ENCODE data around the gene PCSK4. TPM values are rescaled to one million over a fixed set of nuclear protein-coding genes. Genes with fewer than 3 reads are reported as not detected.

The PCSK4 gene
- total RNA-seq, 1 donor from 2014 or later, result 8.4 TPM

DNA sequence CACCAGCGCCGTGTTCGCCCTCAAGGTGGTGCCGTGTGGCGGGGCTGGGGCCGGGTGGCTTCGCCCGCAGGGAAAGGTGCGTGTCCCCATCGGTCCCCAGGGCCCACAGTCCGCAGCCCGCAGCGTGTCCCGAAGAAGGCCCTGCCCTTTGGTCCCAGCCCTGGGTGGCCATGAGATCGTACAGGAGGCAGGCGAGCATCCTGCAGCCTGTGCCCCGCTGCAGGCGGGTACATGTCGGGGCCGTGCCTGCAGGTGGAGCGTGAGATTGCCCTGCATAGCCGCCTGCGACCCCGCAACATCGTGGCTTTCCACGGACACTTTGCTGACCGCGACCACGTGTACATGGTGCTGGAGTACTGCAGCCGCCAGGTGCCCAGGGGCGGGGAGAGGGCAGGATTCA, 35.2 kb upstream of the PCSK4 start:
- H3K36me3 Mint-ChIP-seq (ENCODE audit: low read depth, unreplicated experiment), result peaks cover 7% of the 10 kb centered on the region
- DNase-seq (ENCODE audit: low spot score), result no peak
- H3K27ac Mint-ChIP-seq (ENCODE audit: unreplicated experiment), result no peak overlapping the region
- H3K9me3 Mint-ChIP-seq (ENCODE audit: unreplicated experiment), result no peaks in the 10 kb centered on the region
- peaks cover 23% of the 10 kb centered on the region for H3K27me3 Mint-ChIP-seq (ENCODE audit: unreplicated experiment)
- TF ChIP-seq, protein P1, sequence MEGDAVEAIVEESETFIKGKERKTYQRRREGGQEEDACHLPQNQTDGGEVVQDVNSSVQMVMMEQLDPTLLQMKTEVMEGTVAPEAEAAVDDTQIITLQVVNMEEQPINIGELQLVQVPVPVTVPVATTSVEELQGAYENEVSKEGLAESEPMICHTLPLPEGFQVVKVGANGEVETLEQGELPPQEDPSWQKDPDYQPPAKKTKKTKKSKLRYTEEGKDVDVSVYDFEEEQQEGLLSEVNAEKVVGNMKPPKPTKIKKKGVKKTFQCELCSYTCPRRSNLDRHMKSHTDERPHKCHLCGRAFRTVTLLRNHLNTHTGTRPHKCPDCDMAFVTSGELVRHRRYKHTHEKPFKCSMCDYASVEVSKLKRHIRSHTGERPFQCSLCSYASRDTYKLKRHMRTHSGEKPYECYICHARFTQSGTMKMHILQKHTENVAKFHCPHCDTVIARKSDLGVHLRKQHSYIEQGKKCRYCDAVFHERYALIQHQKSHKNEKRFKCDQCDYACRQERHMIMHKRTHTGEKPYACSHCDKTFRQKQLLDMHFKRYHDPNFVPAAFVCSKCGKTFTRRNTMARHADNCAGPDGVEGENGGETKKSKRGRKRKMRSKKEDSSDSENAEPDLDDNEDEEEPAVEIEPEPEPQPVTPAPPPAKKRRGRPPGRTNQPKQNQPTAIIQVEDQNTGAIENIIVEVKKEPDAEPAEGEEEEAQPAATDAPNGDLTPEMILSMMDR (IDR thresholded peaks at IDR 0.05; ENCODE audit: unreplicated experiment), result no peak
- H3K4me3 Mint-ChIP-seq (ENCODE audit: unreplicated experiment), result no peak overlapping the region
- H3K4me1 Mint-ChIP-seq (ENCODE audit: unreplicated experiment), result peaks cover 6% of the 10 kb centered on the region

DNA sequence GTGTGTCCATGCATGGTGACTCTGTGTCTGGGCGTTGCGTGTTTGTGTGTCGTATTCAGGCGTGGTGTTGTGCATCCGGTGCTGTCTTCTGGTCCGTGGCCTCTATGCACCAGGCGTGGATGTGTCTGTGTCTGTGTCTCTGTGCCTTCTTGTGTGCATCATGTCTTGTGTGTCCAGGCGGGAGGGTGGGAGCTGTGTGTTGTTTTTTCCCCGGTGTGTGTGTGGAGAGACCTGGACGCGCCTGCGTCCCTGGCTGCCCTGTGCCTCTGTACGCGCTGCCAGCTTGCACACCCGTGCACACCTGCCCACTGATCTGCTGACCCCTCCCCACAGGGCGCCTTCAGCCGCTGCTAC, 34.8 kb upstream of the PCSK4 start:
- H3K9me3 Mint-ChIP-seq (ENCODE audit: unreplicated experiment), result no peaks in the 10 kb centered on the region
- peaks cover 20% of the 10 kb centered on the region for H3K27me3 Mint-ChIP-seq (ENCODE audit: unreplicated experiment)
- DNase-seq (ENCODE audit: low spot score), result no peak
- TF ChIP-seq, protein P1 (IDR thresholded peaks at IDR 0.05; ENCODE audit: unreplicated experiment), result no peak
- H3K4me3 Mint-ChIP-seq (ENCODE audit: unreplicated experiment), result no peak overlapping the region
- no peak overlapping the region for H3K27ac Mint-ChIP-seq (ENCODE audit: unreplicated experiment)
- H3K36me3 Mint-ChIP-seq (ENCODE audit: low read depth, unreplicated experiment), result peaks cover 7% of the 10 kb centered on the region
- peaks cover 6% of the 10 kb centered on the region for H3K4me1 Mint-ChIP-seq (ENCODE audit: unreplicated experiment)

DNA sequence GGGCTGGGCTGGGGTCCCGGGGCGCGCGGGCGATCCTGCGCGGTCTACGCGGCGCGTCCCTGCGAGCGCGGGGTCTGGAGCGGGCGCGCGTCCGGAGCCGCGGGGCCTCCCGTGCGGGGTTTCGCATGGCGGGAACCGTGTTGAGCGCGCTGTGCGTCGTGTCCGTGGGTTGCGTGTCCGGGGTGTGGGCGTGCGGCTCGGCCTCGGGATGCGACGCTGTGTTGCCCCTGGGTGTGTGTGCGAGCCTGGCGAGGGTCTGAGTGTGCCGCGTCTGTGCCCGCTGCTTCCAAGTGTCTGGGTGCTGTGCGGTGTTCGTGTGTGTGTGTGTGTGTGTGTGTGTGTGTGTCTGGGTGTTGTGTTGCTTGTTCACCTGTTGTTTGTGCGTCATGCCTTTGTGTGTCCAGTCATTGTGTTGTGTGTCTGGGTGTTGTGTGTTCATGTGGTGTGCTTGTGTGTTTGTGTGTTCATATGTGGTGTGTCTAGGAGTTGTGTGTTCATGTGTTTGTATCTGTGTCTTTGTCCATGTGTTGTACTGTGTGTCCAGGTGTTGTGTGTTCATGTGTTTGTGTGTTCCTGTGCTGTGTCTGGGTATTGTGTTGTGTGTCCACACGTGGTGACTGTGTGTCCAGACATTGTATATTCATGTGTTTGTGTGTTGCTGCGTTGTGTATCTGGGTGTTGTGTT, 34.3 kb upstream of the PCSK4 start:
- H3K36me3 Mint-ChIP-seq (ENCODE audit: low read depth, unreplicated experiment), result peaks cover 7% of the 10 kb centered on the region
- TF ChIP-seq, protein P1 (IDR thresholded peaks at IDR 0.05; ENCODE audit: unreplicated experiment), result no peak
- peak overlapping the region; percentile 33 for H3K27ac Mint-ChIP-seq (ENCODE audit: unreplicated experiment)
- H3K4me1 Mint-ChIP-seq (ENCODE audit: unreplicated experiment), result peaks cover 6% of the 10 kb centered on the region
- H3K9me3 Mint-ChIP-seq (ENCODE audit: unreplicated experiment), result no peaks in the 10 kb centered on the region
- H3K27me3 Mint-ChIP-seq (ENCODE audit: unreplicated experiment), result peaks cover 19% of the 10 kb centered on the region
- no peak for DNase-seq (ENCODE audit: low spot score)
- H3K4me3 Mint-ChIP-seq (ENCODE audit: unreplicated experiment), result peak overlapping the region; percentile 80

DNA sequence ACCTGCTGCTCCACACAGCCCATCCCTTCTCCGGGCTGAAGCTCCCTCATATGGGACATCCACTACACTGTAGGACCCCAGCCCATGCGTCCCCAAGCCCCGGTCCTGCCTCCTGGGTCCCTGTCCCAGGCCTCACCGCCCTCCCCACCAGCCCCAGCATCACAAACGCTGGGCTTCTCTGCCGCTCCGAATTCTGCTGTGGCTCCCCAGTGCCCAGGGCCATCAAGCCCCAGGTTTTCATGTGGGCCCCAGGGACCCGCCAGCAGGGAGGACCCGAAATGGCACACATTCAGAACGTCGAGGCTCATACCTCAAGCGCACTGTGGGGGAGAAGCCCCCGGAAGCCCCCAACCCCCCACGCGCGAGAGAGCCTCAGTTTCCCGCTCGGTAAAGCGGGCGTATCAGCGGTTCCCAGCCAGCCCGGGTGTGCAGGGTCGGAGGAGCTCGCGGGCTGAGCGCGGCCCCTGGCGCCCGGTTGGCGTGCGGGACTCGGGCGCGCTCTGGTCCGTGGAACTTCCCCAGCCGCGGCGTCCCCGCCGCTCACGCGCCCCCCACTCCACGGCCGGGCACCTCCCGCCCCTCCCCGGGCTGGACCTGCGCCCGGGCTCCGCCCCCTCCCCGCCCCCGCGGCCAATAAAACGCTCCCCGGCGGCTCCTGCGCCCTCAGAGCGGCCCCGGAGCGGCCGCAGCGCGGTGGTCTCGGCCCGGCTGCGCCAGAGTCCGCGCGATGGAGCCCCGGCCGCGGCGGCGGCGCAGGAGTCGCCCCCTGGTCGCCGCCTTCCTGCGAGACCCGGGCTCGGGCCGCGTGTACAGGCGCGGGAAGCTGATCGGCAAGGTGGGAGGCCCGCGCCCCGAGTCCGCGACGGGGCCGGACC, 33.5 kb upstream of the PCSK4 start, which contains the start of gene PLK5:
Gene PLK5 (plus strand): TSS at position 666 of the 875 bp plus-strand sequence. CDS start 2,920 bp downstream, outside the sequence.
- Mint-ChIP-seq H3K4me3 (ENCODE audit: unreplicated experiment) (peak within 1 kb of the TSS; percentile 80), H3K27me3 (ENCODE audit: unreplicated experiment) (peaks cover 19% of the 10 kb centered on the region), H3K9me3 (ENCODE audit: unreplicated experiment) (no peaks in the 10 kb centered on the region), H3K27ac (ENCODE audit: unreplicated experiment) (peak within 1 kb of the TSS; percentile 33), H3K36me3 (ENCODE audit: low read depth, unreplicated experiment) (peaks cover 7% of the 10 kb centered on the region), H3K4me1 (ENCODE audit: unreplicated experiment) (peaks cover 6% of the 10 kb centered on the region)
- DNase-seq (ENCODE audit: low spot score), result no peak
- TF ChIP-seq, protein P1 (IDR thresholded peaks at IDR 0.05; ENCODE audit: unreplicated experiment), result no peak

DNA sequence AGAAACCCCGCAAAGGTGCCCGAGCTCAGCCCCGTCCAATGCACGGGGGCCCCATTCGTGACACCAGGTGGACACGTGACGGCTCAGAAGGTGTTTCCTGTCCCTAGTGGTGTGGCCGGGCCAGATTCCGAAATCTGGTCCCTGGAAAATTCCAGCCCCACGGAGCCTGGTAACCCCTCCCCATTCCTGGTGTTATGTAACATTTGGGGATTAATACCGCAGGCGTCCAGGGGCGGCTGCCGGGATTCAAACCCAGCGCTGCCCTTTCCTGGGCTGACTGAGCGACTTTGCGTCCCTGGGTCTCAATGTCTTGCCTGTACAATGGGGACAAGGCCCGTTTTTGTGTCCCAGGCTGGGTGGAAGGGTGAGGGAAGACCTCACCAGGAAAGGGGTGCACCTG, 32.7 kb upstream of the PCSK4 start:
- H3K9me3 Mint-ChIP-seq (ENCODE audit: unreplicated experiment), result no peaks in the 10 kb centered on the region
- H3K27me3 Mint-ChIP-seq (ENCODE audit: unreplicated experiment), result peaks cover 19% of the 10 kb centered on the region
- H3K4me3 Mint-ChIP-seq (ENCODE audit: unreplicated experiment), result no peak overlapping the region
- peaks cover 7% of the 10 kb centered on the region for H3K36me3 Mint-ChIP-seq (ENCODE audit: low read depth, unreplicated experiment)
- DNase-seq (ENCODE audit: low spot score), result no peak
- TF ChIP-seq, protein P1 (IDR thresholded peaks at IDR 0.05; ENCODE audit: unreplicated experiment), result no peak
- H3K4me1 Mint-ChIP-seq (ENCODE audit: unreplicated experiment), result peaks cover 6% of the 10 kb centered on the region
- no peak overlapping the region for H3K27ac Mint-ChIP-seq (ENCODE audit: unreplicated experiment)
